ENCODE results near the gene DMD. TPM values are rescaled to one million over a fixed set of nuclear protein-coding genes. Genes with fewer than 3 reads are reported as not detected.

The DMD gene
- total and polyA plus RNA-seq, 4 donors = 19.9 to 260 (median 111) TPM

- ATAC-seq (ENCODE audit: low FRiP score) (no peak), DNase-seq (no peak)
- intact Hi-C loops (cut with DNase I) = no loop called here
- H3K36me3 ChIP-seq (ENCODE audit: control insufficient read depth in 1 of 2, insufficient read depth in 2 of 2, low read length in 1 of 2) = no peaks in the 10 kb centered on the region
- no peaks in the 10 kb centered on the region for H3K27me3 ChIP-seq (ENCODE audit: control insufficient read depth in 1 of 2, insufficient read depth in 2 of 2, low read length in 1 of 2)
- no peaks in the 10 kb centered on the region for H3K9me3 ChIP-seq (ENCODE audit: control insufficient read depth, low read length)
- no peak overlapping the region for H3K4me3 ChIP-seq (ENCODE audit: low read length in 2 of 2)
- 88 to 97% methylated on average over 6 of the region's 6 CpGs for WGBS, 2 donors
- no peaks in the 10 kb centered on the region for H3K4me1 ChIP-seq (ENCODE audit: control insufficient read depth in 1 of 2, insufficient read depth in 2 of 2, low read length in 2 of 2)
- H3K27ac ChIP-seq (ENCODE audit: low read depth in 1 of 2, low read length in 2 of 2) = no peak overlapping the region
Observed at GRCh38 chrX:31429915-31430314, 1781.4 kb downstream of the DMD start.

- Histone ChIP-seq H3K27ac (ENCODE audit: low read depth in 1 of 2, low read length in 2 of 2) (no peak overlapping the region), H3K4me1 (ENCODE audit: control insufficient read depth in 1 of 2, insufficient read depth in 2 of 2, low read length in 2 of 2) (no peaks in the 10 kb centered on the region), H3K27me3 (ENCODE audit: control insufficient read depth in 1 of 2, insufficient read depth in 2 of 2, low read length in 1 of 2) (no peaks in the 10 kb centered on the region), H3K9me3 (ENCODE audit: control insufficient read depth, low read length) (no peaks in the 10 kb centered on the region), H3K36me3 (ENCODE audit: control insufficient read depth in 1 of 2, insufficient read depth in 2 of 2, low read length in 1 of 2) (no peaks in the 10 kb centered on the region), H3K4me3 (ENCODE audit: low read length in 2 of 2) (no peak overlapping the region)
- intact Hi-C loops (cut with DNase I) = no loop called here
- no peak for ATAC-seq (ENCODE audit: low FRiP score)
- DNase-seq = no peak
- WGBS, 2 donors = 46 to 53% methylated on average over 6 of the region's 6 CpGs
Observed at GRCh38 chrX:31423609-31424189, 1787.7 kb downstream of the DMD start.

GRCh38 chrX:31421441-31421840 lies 1789.9 kb downstream of the DMD start:
- WGBS, 2 donors = 72 to 92% methylated on average over 3 of the region's 3 CpGs
- intact Hi-C loops (cut with DNase I) = no loop called here

GRCh38 chrX:31420711-31421151 lies 1790.6 kb downstream of the DMD start:
- 87 to 95% methylated on average over 3 of the region's 3 CpGs for WGBS, 2 donors
- H3K4me3 ChIP-seq (ENCODE audit: low read length in 2 of 2) = no peak overlapping the region
- H3K27ac ChIP-seq (ENCODE audit: low read depth in 1 of 2, low read length in 2 of 2) = no peak overlapping the region
- no peak for ATAC-seq (ENCODE audit: low FRiP score)
- no peaks in the 10 kb centered on the region for H3K27me3 ChIP-seq (ENCODE audit: control insufficient read depth in 1 of 2, insufficient read depth in 2 of 2, low read length in 1 of 2)
- no peaks in the 10 kb centered on the region for H3K36me3 ChIP-seq (ENCODE audit: control insufficient read depth in 1 of 2, insufficient read depth in 2 of 2, low read length in 1 of 2)
- H3K9me3 ChIP-seq (ENCODE audit: control insufficient read depth, low read length) = no peaks in the 10 kb centered on the region
- DNase-seq = no peak
- no peaks in the 10 kb centered on the region for H3K4me1 ChIP-seq (ENCODE audit: control insufficient read depth in 1 of 2, insufficient read depth in 2 of 2, low read length in 2 of 2)
- intact Hi-C loops (cut with DNase I) = no loop called here

More at GRCh38 chrX:31421441-31421840, 1789.9 kb downstream of the DMD start:
- no peaks in the 10 kb centered on the region for H3K9me3 ChIP-seq (ENCODE audit: control insufficient read depth, low read length)
- DNase-seq (no peak), ATAC-seq (ENCODE audit: low FRiP score) (no peak)
- no peaks in the 10 kb centered on the region for H3K27me3 ChIP-seq (ENCODE audit: control insufficient read depth in 1 of 2, insufficient read depth in 2 of 2, low read length in 1 of 2)
- H3K36me3 ChIP-seq (ENCODE audit: control insufficient read depth in 1 of 2, insufficient read depth in 2 of 2, low read length in 1 of 2) = no peaks in the 10 kb centered on the region
- no peak overlapping the region for H3K4me3 ChIP-seq (ENCODE audit: low read length in 2 of 2)
- no peaks in the 10 kb centered on the region for H3K4me1 ChIP-seq (ENCODE audit: control insufficient read depth in 1 of 2, insufficient read depth in 2 of 2, low read length in 2 of 2)
- no peak overlapping the region for H3K27ac ChIP-seq (ENCODE audit: low read depth in 1 of 2, low read length in 2 of 2)

- Histone ChIP-seq H3K27me3 (ENCODE audit: control insufficient read depth in 1 of 2, insufficient read depth in 2 of 2, low read length in 1 of 2) (no peaks in the 10 kb centered on the region), H3K36me3 (ENCODE audit: control insufficient read depth in 1 of 2, insufficient read depth in 2 of 2, low read length in 1 of 2) (no peaks in the 10 kb centered on the region), H3K27ac (ENCODE audit: low read depth in 1 of 2, low read length in 2 of 2) (no peak overlapping the region), H3K4me1 (ENCODE audit: control insufficient read depth in 1 of 2, insufficient read depth in 2 of 2, low read length in 2 of 2) (no peaks in the 10 kb centered on the region), H3K4me3 (ENCODE audit: low read length in 2 of 2) (no peak overlapping the region), H3K9me3 (ENCODE audit: control insufficient read depth, low read length) (no peaks in the 10 kb centered on the region)
- ATAC-seq (ENCODE audit: low FRiP score) (no peak), DNase-seq (no peak)
- 75 to 95% methylated on average over 2 of the region's 2 CpGs for WGBS, 2 donors
- intact Hi-C loops (cut with DNase I) = no loop called here
Observed at GRCh38 chrX:31420302-31420701, 1791.0 kb downstream of the DMD start.

GRCh38 chrX:31397119-31397518 lies 1814.2 kb downstream of the DMD start:
- no peaks in the 10 kb centered on the region for H3K9me3 ChIP-seq (ENCODE audit: control insufficient read depth, low read length)
- ATAC-seq (ENCODE audit: low FRiP score) = no peak
- no peak overlapping the region for H3K4me3 ChIP-seq (ENCODE audit: low read length in 2 of 2)
- no peak overlapping the region for H3K27ac ChIP-seq (ENCODE audit: low read depth in 1 of 2, low read length in 2 of 2)
- no peaks in the 10 kb centered on the region for H3K27me3 ChIP-seq (ENCODE audit: control insufficient read depth in 1 of 2, insufficient read depth in 2 of 2, low read length in 1 of 2)
- 92 to 96% methylated on average over 3 of the region's 3 CpGs for WGBS, 2 donors
- H3K36me3 ChIP-seq (ENCODE audit: control insufficient read depth in 1 of 2, insufficient read depth in 2 of 2, low read length in 1 of 2) = no peaks in the 10 kb centered on the region
- H3K4me1 ChIP-seq (ENCODE audit: control insufficient read depth in 1 of 2, insufficient read depth in 2 of 2, low read length in 2 of 2) = no peaks in the 10 kb centered on the region
- intact Hi-C loops (cut with DNase I) = no loop called here
- no peak for DNase-seq

GRCh38 chrX:31392513-31392912 lies 1818.8 kb downstream of the DMD start:
- intact Hi-C loops (cut with DNase I) = no loop called here
- WGBS, 2 donors = 90 to 96% methylated on average over 3 of the region's 3 CpGs

GRCh38 chrX:31388946-31389345 lies 1822.4 kb downstream of the DMD start:
- no peak for DNase-seq
- Histone ChIP-seq H3K9me3 (ENCODE audit: control insufficient read depth, low read length) (no peaks in the 10 kb centered on the region), H3K4me3 (ENCODE audit: low read length in 2 of 2) (no peak overlapping the region), H3K36me3 (ENCODE audit: control insufficient read depth in 1 of 2, insufficient read depth in 2 of 2, low read length in 1 of 2) (no peaks in the 10 kb centered on the region), H3K27ac (ENCODE audit: low read depth in 1 of 2, low read length in 2 of 2) (no peak overlapping the region), H3K27me3 (ENCODE audit: control insufficient read depth in 1 of 2, insufficient read depth in 2 of 2, low read length in 1 of 2) (no peaks in the 10 kb centered on the region), H3K4me1 (ENCODE audit: control insufficient read depth in 1 of 2, insufficient read depth in 2 of 2, low read length in 2 of 2) (no peaks in the 10 kb centered on the region)
- intact Hi-C loops (cut with DNase I) = no loop called here
- no peak for ATAC-seq (ENCODE audit: low FRiP score)
- WGBS, 2 donors = 63 to 93% methylated on average over 1 of the region's 1 CpG

More at GRCh38 chrX:31392513-31392912, 1818.8 kb downstream of the DMD start:
- no peak for DNase-seq
- no peaks in the 10 kb centered on the region for H3K36me3 ChIP-seq (ENCODE audit: control insufficient read depth in 1 of 2, insufficient read depth in 2 of 2, low read length in 1 of 2)
- no peak overlapping the region for H3K4me3 ChIP-seq (ENCODE audit: low read length in 2 of 2)
- H3K27me3 ChIP-seq (ENCODE audit: control insufficient read depth in 1 of 2, insufficient read depth in 2 of 2, low read length in 1 of 2) = no peaks in the 10 kb centered on the region
- H3K4me1 ChIP-seq (ENCODE audit: control insufficient read depth in 1 of 2, insufficient read depth in 2 of 2, low read length in 2 of 2) = no peaks in the 10 kb centered on the region
- ATAC-seq (ENCODE audit: low FRiP score) = no peak
- no peak overlapping the region for H3K27ac ChIP-seq (ENCODE audit: low read depth in 1 of 2, low read length in 2 of 2)
- no peaks in the 10 kb centered on the region for H3K9me3 ChIP-seq (ENCODE audit: control insufficient read depth, low read length)

- WGBS, 2 donors = 90 to 100% methylated on average over 1 of the region's 1 CpG
- Histone ChIP-seq H3K27me3 (ENCODE audit: control insufficient read depth in 1 of 2, insufficient read depth in 2 of 2, low read length in 1 of 2) (no peaks in the 10 kb centered on the region), H3K9me3 (ENCODE audit: control insufficient read depth, low read length) (no peaks in the 10 kb centered on the region), H3K27ac (ENCODE audit: low read depth in 1 of 2, low read length in 2 of 2) (no peak overlapping the region), H3K4me1 (ENCODE audit: control insufficient read depth in 1 of 2, insufficient read depth in 2 of 2, low read length in 2 of 2) (no peaks in the 10 kb centered on the region), H3K4me3 (ENCODE audit: low read length in 2 of 2) (no peak overlapping the region), H3K36me3 (ENCODE audit: control insufficient read depth in 1 of 2, insufficient read depth in 2 of 2, low read length in 1 of 2) (no peaks in the 10 kb centered on the region)
- intact Hi-C loops (cut with DNase I) = no loop called here
- ATAC-seq (ENCODE audit: low FRiP score) = no peak
- no peak for DNase-seq
Observed at GRCh38 chrX:31384471-31384870, 1826.9 kb downstream of the DMD start.

Measured in aorta (tissue), 5 donors.